MCF 10A (cell line): Measurements from ENCODE around the gene MGAT2. TPM values are rescaled to one million over a fixed set of nuclear protein-coding genes. Genes with fewer than 3 reads are reported as not detected.

Experiments used
- BruUV-seq: library from RNA; stranded (reverse); fragments of 400-500 nt; replicated peaks from 2 replicates; lab custom pipeline; 2021; lab: Mats Ljungman, UMichigan
- CTCF ChIA-PET: fragments of 300-600 bp; sonication (Branson Sonifier 250); formaldehyde crosslinking; extraction: SDS; loops from one replicate; lab custom pipeline; 2021; ENCODE audit warnings: antibody characterized with exemption, inconsistent platforms; lab: Yijun Ruan, JAX
- POLR2A ChIA-PET: fragments of 300-600, 350-650 bp; sonication (Branson Sonifier 250); formaldehyde crosslinking; extraction: SDS; loops from one replicate; lab custom pipeline; 2020; ENCODE audit warnings: antibody characterized with exemption, inconsistent platforms; lab: Yijun Ruan, JAX
- DNase-seq: peaks from one replicate; pipeline ENCODE4 v3.0.0-alpha.2; 2018; ENCODE audit not compliant: unreplicated experiment
- H3K27ac Mint-ChIP-seq: one replicate; pipeline ENCODE4 v1.8.0; 2022; ENCODE audit warnings: mild to moderate bottlenecking, low read depth, mixed read lengths; ENCODE audit not compliant: unreplicated experiment
- H3K27me3 Mint-ChIP-seq: one replicate; pipeline ENCODE4 v1.8.0; 2022; ENCODE audit warnings: mixed read lengths; ENCODE audit not compliant: insufficient read depth, unreplicated experiment
- H3K36me3 Mint-ChIP-seq: one replicate; pipeline ENCODE4 v1.8.0; 2022; ENCODE audit warnings: mild to moderate bottlenecking, moderate library complexity, mixed read lengths; ENCODE audit not compliant: insufficient read depth, unreplicated experiment
- H3K4me1 Mint-ChIP-seq: one replicate; pipeline ENCODE4 v1.8.0; 2022; ENCODE audit warnings: mixed read lengths; ENCODE audit not compliant: insufficient read depth, unreplicated experiment
- H3K4me3 Mint-ChIP-seq: one replicate; pipeline ENCODE4 v1.8.0; 2022; ENCODE audit warnings: mild to moderate bottlenecking, moderate library complexity, mixed read lengths; ENCODE audit not compliant: unreplicated experiment
- H3K9me3 Mint-ChIP-seq: one replicate; pipeline ENCODE4 v1.8.0; 2022; ENCODE audit warnings: mixed read lengths; ENCODE audit not compliant: unreplicated experiment
- CTCF ChIP-seq: fragments of 200-600 bp; IDR thresholded peaks from one replicate; pipeline ENCODE4 v1.8.0; 2022; ENCODE audit warnings: antibody characterized with exemption, mild to moderate bottlenecking; ENCODE audit not compliant: unreplicated experiment
- intact Hi-C: fragments of 100-400 bp; cut with micrococcal nuclease; formaldehyde crosslinking; loops from 2 replicates; pipeline ENCODE4 v1.14.1; 2022
- total RNA-seq: library from RNA; stranded (reverse); gene quantifications from 2 replicates; pipeline ENCODE4 v1.2.3, GENCODE V29; 2022

MGAT2 gene
- total RNA-seq, 1 experiment from 2014 or later = 43.8 TPM

- H3K27me3 Mint-ChIP-seq = no peaks in the 10 kb centered on the region
- BruUV-seq = no TSS peak
- TF ChIP-seq CTCF = peak; percentile 81
- DNase-seq = peak; percentile 66
- H3K4me1 Mint-ChIP-seq = peaks cover 11% of the 10 kb centered on the region
- peak overlapping the region; percentile 98 for H3K27ac Mint-ChIP-seq
- peaks cover 57% of the 10 kb centered on the region for H3K36me3 Mint-ChIP-seq
- intact Hi-C loops = loop anchor here (1.0 kb wide), 1 partner anchor 33 kb away; the partner anchor contains the start of genes MGAT2 and RPL36AL
- no peaks in the 10 kb centered on the region for H3K9me3 Mint-ChIP-seq
- POLR2A ChIA-PET = interaction anchor here (0.6 to 6.5 kb wide), 24 partner anchors 10 to 973 kb away, joined by 3 to 179 read pairs (median 4); partner anchors contain the start of genes ATL1, DNAAF2, KLHDC2 and LRR1
- H3K4me3 Mint-ChIP-seq = peak overlapping the region; percentile 81
- CTCF ChIA-PET = interaction anchor here (0.5 to 5.0 kb wide), 18 partner anchors 8 to 467 kb away, joined by 3 to 30 read pairs (median 4); partner anchors contain the start of genes DNAAF2, KLHDC2, LRR1 and MGAT2
These were observed 33.7 kb upstream of the MGAT2 start for GRCh38 chr14:49586673-49587460.

GRCh38 chr14:49589387-49589786 is 31.2 kb upstream of the MGAT2 start:
- peaks cover 31% of the 10 kb centered on the region for H3K36me3 Mint-ChIP-seq
- no TSS peak for BruUV-seq
- intact Hi-C loops = no loop called here
- H3K4me3 Mint-ChIP-seq = no peak overlapping the region
- no peaks in the 10 kb centered on the region for H3K27me3 Mint-ChIP-seq
- no peaks in the 10 kb centered on the region for H3K9me3 Mint-ChIP-seq
- TF ChIP-seq CTCF = no peak
- ChIA-PET CTCF (no interaction called here), POLR2A (no interaction called here)
- H3K27ac Mint-ChIP-seq = no peak overlapping the region
- no peaks in the 10 kb centered on the region for H3K4me1 Mint-ChIP-seq
- DNase-seq = no peak

- CTCF ChIA-PET = no interaction called here
- BruUV-seq = no TSS peak
- H3K27ac Mint-ChIP-seq = no peak overlapping the region
- peaks cover 6% of the 10 kb centered on the region for H3K36me3 Mint-ChIP-seq
- no peaks in the 10 kb centered on the region for H3K9me3 Mint-ChIP-seq
- H3K4me3 Mint-ChIP-seq = no peak overlapping the region
- POLR2A ChIA-PET = interaction anchor here (1.2 to 8.6 kb wide), 2 partner anchors 29 to 39 kb away, joined by 3 to 180 read pairs; partner anchors contain the start of genes MGAT2 and RPL36AL
- intact Hi-C loops = no loop called here
- no peak for TF ChIP-seq CTCF
- no peaks in the 10 kb centered on the region for H3K27me3 Mint-ChIP-seq
- DNase-seq = no peak
- H3K4me1 Mint-ChIP-seq = no peaks in the 10 kb centered on the region
These were observed 27.6 kb upstream of the MGAT2 start for GRCh38 chr14:49593016-49593415.
